OCI-LY1 (cell line): Measurements from ENCODE around the gene MAPKBP1.

Source experiments
- H2AFZ ChIP-seq: fragments of 200-600 bp; sonication (generic), shearing (Covaris generic); 2 replicates; pipeline ENCODE4 v1.6.0; 2014; ENCODE audit warnings: antibody characterized with exemption, mild to moderate bottlenecking, low read length
- H3F3A ChIP-seq: fragments of 200-600 bp; sonication (generic), shearing (Covaris generic); 2 replicates; pipeline ENCODE4 v1.6.0; 2014; ENCODE audit warnings: mild to moderate bottlenecking, antibody characterized with exemption, low read length, moderate library complexity; ENCODE audit not compliant: insufficient read depth
- H3K27ac ChIP-seq: fragments of 200-600 bp; sonication (generic); 2 replicates; pipeline ENCODE4 v1.5.1; 2014; ENCODE audit warnings: low read length, mixed run types, mild to moderate bottlenecking, low read depth; ENCODE audit not compliant: poor library complexity, severe bottlenecking
- H3K27me3 ChIP-seq: fragments of 200-600 bp; sonication (generic); 2 replicates; pipeline ENCODE4 v1.6.0; 2014; ENCODE audit warnings: antibody characterized with exemption, mild to moderate bottlenecking, low read length, moderate library complexity; ENCODE audit not compliant: insufficient read depth
- H3K36me3 ChIP-seq: fragments of 200-600 bp; sonication (generic); 2 replicates; pipeline ENCODE4 v1.6.1; 2014; ENCODE audit warnings: mild to moderate bottlenecking, antibody characterized with exemption, low read length, moderate library complexity, mixed read lengths; ENCODE audit not compliant: insufficient read depth
- H3K4me1 ChIP-seq: fragments of 200-600 bp; sonication (generic); 2 replicates; pipeline ENCODE4 v1.5.1; 2014; ENCODE audit warnings: mild to moderate bottlenecking, low read length, moderate library complexity; ENCODE audit not compliant: insufficient read depth, severe bottlenecking
- H3K4me2 ChIP-seq: fragments of 200-600 bp; sonication (generic), shearing (Covaris generic); 2 replicates; pipeline ENCODE4 v1.6.1; 2014; ENCODE audit warnings: low read length
- H3K4me3 ChIP-seq: fragments of 200-600 bp; sonication (generic); 2 replicates; pipeline ENCODE4 v1.5.1; 2014; ENCODE audit warnings: low read length, low read depth, mild to moderate bottlenecking, mixed read lengths; ENCODE audit not compliant: poor library complexity, severe bottlenecking
- H3K79me2 ChIP-seq: fragments of 200-600 bp; shearing (Covaris generic); 2 replicates; pipeline ENCODE4 v1.6.1; 2016; ENCODE audit warnings: mixed run types, low read length, mixed read lengths; ENCODE audit not compliant: insufficient read depth
- H3K9ac ChIP-seq: fragments of 200-600 bp; sonication (generic), shearing (Covaris generic); 2 replicates; pipeline ENCODE4 v1.6.1; 2014; ENCODE audit warnings: mild to moderate bottlenecking, low read length, mixed read lengths
- H3K9me2 ChIP-seq: fragments of 200-600 bp; sonication (generic), shearing (Covaris generic); 2 replicates; pipeline ENCODE4 v1.6.1; 2014; ENCODE audit warnings: low read depth, mild to moderate bottlenecking, low read length, mixed read lengths
- H3K9me3 ChIP-seq: fragments of 200-600 bp; shearing (Covaris generic); 2 replicates; pipeline ENCODE4 v1.6.1; 2014; ENCODE audit warnings: low read length, mixed read lengths
- H4K20me1 ChIP-seq: fragments of 200-600 bp; sonication (generic), shearing (Covaris generic); 2 replicates; pipeline ENCODE4 v1.6.0; 2016; ENCODE audit warnings: mild to moderate bottlenecking, low read length; ENCODE audit not compliant: insufficient read depth
- EZH2 ChIP-seq: fragments of 200-600 bp; sonication (generic), shearing (Covaris generic); IDR thresholded peaks from 2 replicates; pipeline ENCODE4 v1.8.0; 2017; ENCODE audit warnings: borderline replicate concordance, mixed run types, mild to moderate bottlenecking, antibody characterized with exemption, low read length, moderate library complexity, mixed read lengths
- TF ChIP-seq, protein P1 (sequence below): fragments of 200-600 bp; sonication (generic), shearing (Covaris generic); IDR thresholded peaks from 2 replicates; pipeline ENCODE4 v1.5.1; 2017; ENCODE audit warnings: mild to moderate bottlenecking, antibody characterized with exemption, low read length, moderate library complexity, mixed read lengths

Gene MAPKBP1

DNA sequence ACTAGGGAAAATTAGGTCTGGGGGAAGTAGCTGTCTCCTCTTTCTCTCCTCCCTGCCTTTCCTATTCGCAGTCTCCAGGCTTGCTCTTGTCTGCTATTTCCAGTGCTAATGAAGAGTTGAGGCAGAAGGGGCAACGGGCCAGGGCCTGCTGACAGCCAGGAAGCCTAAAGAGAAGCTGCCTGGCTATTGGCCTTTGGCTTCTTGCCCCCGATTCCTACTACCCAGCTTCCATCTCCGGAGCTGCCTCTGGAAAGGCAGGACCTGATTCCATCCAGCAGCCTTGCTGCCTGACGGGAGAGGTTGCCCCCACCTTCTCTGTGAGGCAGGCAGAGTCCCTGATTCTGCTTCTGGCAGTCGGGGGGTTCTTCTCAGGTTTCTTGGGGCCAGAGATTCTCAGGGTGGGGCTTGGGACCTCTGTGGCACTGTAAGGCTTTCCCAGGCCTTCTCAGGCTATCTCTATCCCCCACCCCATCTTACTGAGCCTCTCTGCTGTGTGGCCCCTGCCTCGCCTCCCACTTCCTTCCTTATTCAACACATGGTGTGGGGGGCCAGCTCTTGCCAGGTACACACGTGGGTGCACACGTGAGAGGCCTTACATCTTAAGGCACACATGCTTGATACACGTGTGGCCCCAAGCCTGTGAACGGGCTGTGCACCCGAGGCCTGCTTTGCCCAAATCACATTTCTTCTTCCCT lies 35.4 kb downstream of the MAPKBP1 start:
- peak overlapping the region; percentile 11 for H3K27ac ChIP-seq
- no peaks in the 10 kb centered on the region for H4K20me1 ChIP-seq
- no peaks in the 10 kb centered on the region for H3F3A ChIP-seq
- H3K9me3 ChIP-seq, result no peaks in the 10 kb centered on the region
- TF ChIP-seq EZH2, result no peak
- TF ChIP-seq, protein P1, sequence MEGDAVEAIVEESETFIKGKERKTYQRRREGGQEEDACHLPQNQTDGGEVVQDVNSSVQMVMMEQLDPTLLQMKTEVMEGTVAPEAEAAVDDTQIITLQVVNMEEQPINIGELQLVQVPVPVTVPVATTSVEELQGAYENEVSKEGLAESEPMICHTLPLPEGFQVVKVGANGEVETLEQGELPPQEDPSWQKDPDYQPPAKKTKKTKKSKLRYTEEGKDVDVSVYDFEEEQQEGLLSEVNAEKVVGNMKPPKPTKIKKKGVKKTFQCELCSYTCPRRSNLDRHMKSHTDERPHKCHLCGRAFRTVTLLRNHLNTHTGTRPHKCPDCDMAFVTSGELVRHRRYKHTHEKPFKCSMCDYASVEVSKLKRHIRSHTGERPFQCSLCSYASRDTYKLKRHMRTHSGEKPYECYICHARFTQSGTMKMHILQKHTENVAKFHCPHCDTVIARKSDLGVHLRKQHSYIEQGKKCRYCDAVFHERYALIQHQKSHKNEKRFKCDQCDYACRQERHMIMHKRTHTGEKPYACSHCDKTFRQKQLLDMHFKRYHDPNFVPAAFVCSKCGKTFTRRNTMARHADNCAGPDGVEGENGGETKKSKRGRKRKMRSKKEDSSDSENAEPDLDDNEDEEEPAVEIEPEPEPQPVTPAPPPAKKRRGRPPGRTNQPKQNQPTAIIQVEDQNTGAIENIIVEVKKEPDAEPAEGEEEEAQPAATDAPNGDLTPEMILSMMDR, result no peak
- H3K79me2 ChIP-seq, result no peaks in the 10 kb centered on the region
- no peaks in the 10 kb centered on the region for H3K36me3 ChIP-seq
- H3K4me2 ChIP-seq, result no peak overlapping the region
- H3K9me2 ChIP-seq, result no peaks in the 10 kb centered on the region
- no peaks in the 10 kb centered on the region for H3K27me3 ChIP-seq
- H3K4me1 ChIP-seq, result peaks cover 21% of the 10 kb centered on the region
- H2AFZ ChIP-seq, result no peak overlapping the region
- no peak overlapping the region; the same call in 1 of the 2 replicates for H3K9ac ChIP-seq
- no peak overlapping the region for H3K4me3 ChIP-seq

- no peak overlapping the region for H3K4me3 ChIP-seq
- H3K9me3 ChIP-seq, result no peaks in the 10 kb centered on the region
- no peak overlapping the region for H3K4me2 ChIP-seq
- no peaks in the 10 kb centered on the region for H3K9me2 ChIP-seq
- no peak overlapping the region for H2AFZ ChIP-seq
- TF ChIP-seq, protein P1, result peak; percentile 26; the same call in 1 of the 2 replicates
- TF ChIP-seq EZH2, result no peak
- peak overlapping the region; percentile 27 for H3K27ac ChIP-seq
- H3K4me1 ChIP-seq, result peaks cover 21% of the 10 kb centered on the region
- no peaks in the 10 kb centered on the region for H3K79me2 ChIP-seq
- H3K27me3 ChIP-seq, result no peaks in the 10 kb centered on the region
- peaks cover 5% of the 10 kb centered on the region; the same call in 1 of the 2 replicates for H3K36me3 ChIP-seq
- H3F3A ChIP-seq, result no peaks in the 10 kb centered on the region
- H3K9ac ChIP-seq, result no peak overlapping the region
- H4K20me1 ChIP-seq, result no peaks in the 10 kb centered on the region
Observed at GRCh38 chr15:41810651-41811431, 36.6 kb downstream of the MAPKBP1 start.

- Histone ChIP-seq H3K27me3 (no peaks in the 10 kb centered on the region), H3K9me3 (no peaks in the 10 kb centered on the region), H3K4me1 (peaks cover 21% of the 10 kb centered on the region), H3K27ac (peak overlapping the region; percentile 27), H3K9ac (no peak overlapping the region), H2AFZ (no peak overlapping the region), H3K9me2 (no peaks in the 10 kb centered on the region), H3K4me3 (no peak overlapping the region), H3K36me3 (peaks cover 5% of the 10 kb centered on the region; the same call in 1 of the 2 replicates), H4K20me1 (no peaks in the 10 kb centered on the region), H3K4me2 (no peak overlapping the region), H3K79me2 (no peaks in the 10 kb centered on the region), H3F3A (no peaks in the 10 kb centered on the region)
- no peak for TF ChIP-seq EZH2
- TF ChIP-seq, protein P1, result peak; percentile 97
Observed at GRCh38 chr15:41811432-41812195, 37.3 kb downstream of the MAPKBP1 start.
